Stimulated activated CD4-positive, alpha-beta T cell treated with anti-CD3 and anti-CD28 coated beads, Interleukin-4, amount 100 ng/mL, for 4 hours (primary cell): ENCODE measurements around the gene ZNF318.
A peak's percentile ranks its signal among the peaks of the same experiment; 100 is the strongest.
"Not testable (repeated sequence)": the region's sequence is repeated elsewhere in the genome, so short reads cannot be mapped to it uniquely, and the experiment has no call there.

Source experiments
- DNase-seq, 2 experiments: peaks; one replicate each; pipeline ENCODE4 v3.0.0-alpha.2; 2020

ZNF318 gene

DNA sequence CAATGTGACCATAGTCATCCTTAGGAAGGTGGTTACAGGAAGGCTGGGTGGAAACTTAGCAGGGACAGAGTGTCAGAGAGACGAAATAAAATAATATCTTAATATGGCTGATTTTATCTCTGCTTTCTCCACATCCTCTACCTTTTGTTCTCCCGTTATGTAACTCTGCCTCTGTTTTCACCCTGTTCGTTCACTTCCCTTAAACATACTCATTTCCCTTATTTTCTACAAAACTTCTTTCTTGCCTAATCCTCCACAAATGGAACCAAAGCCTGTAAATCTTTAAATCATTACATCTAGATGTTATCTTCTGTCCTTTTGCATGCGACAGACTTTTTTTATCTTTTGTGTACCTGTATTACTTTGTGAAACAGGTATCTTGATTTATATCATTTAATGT lies 37.6 kb downstream of the ZNF318 start:
- no peak for DNase-seq

DNA sequence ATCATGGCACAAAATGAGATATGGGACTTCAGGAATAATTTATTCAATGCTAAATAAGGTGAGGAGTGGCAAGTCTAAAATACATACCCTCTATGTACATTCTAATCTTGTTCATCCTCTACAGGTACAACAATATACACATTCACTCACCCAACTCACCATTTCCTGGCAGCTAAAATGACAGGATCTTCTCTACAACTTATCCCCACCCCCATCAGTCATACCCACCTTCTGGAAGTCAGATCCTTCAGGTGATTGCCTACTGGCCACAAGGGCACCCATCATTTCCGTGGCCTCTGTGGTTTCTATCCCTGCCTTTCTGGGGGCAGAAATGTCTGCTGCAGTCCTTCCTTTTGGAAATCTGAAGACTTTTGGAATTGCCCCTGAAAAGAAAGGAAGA lies 38.0 kb downstream of the ZNF318 start:
- DNase-seq: no peak

DNA sequence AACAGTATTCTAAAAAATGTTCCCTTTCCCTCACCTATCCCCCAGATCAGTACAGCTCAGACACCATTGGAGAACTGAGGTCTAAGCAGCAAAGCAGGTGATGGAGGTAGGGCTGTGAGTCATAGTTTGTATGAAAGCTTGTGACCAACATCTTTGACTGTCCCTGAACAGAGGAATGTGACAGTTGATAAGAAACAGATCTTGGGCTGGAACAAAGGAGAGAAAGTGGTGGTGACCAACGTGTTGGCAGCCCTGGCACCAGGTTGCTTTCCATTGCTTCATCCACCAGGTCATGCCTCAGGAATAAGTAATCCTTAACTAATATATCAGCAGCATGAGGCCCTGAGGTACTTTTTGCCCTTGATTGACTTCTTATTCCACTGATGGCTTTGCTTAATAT lies 40.9 kb downstream of the ZNF318 start:
- no peak for DNase-seq

DNA sequence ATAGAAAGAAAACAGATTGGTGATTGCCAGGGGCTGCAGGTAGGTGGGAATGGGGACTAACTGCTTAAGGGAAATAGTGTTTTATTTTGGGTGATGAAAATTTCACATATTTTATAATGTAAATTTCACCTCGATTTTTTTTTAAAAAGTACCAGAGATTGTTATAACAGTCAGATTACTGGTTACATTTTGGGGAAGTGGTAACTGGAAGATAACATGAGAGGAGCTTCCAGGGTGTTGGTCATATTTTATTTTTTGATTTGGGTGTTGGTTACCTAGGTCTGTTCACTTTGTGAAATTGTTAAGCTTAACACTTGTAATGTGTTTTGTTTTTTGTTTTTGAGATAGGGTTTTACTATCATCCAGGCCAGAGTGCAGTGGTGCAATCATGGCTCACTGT lies 43.6 kb downstream of the ZNF318 start:
- no peak for DNase-seq

DNA sequence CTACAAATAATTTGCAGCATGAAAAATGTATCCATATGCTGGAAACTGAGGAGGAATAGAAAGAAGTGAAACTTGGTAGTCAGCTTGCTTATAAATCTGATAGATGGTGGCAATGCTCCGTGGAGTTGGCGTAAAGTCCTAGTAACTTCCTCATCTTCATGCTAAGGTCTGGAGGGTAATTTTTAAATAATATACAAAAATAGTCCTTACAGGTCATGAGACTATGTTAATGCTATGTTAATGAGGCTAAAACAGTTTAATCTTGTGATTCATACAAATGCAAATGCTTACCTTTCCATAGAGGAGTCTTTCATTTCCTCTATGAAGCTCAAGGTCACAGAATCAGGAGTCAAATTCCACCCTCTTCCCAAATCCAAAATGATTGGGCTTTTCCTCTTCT lies 51.4 kb downstream of the ZNF318 start:
- DNase-seq: no peak

DNA sequence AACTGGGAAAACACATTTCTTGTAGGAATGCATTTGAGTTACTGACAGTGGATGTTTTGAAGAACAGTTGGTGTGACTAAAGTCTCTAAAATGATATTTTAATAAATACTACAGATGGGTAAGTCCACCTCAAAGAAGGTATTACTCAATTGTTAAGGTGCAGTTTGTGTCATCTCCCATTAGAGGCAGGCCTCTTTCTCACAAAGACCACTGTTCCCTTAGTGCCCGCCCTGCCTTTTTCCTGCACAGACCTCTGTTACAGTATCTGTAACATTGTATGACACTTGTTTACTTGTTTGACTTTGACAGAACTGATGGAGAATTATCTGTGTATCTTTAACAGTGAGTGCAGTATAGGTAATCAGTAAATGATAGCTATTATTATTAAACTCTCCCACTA lies 55.6 kb downstream of the ZNF318 start:
- no peak for DNase-seq

DNA sequence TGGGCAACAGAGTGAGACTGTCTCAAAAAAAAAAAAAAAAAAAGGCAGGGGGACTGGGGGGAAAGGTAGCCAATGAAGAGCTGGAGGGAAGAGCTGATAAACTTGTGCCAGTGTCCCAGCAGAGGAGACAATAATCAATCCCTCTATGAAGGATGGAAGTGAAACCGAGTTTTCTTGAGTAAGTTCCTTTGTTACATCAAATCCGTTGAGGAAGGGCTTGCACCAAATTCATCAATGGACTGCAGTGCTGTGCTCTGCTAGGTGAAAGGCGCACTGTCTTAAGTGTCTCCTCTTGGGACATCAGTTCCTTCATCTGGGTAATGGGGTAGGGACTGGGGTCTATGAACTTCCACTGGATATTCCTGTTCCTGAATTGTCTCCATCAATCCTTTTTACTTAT lies 57.8 kb downstream of the ZNF318 start:
- DNase-seq: no peak

DNA sequence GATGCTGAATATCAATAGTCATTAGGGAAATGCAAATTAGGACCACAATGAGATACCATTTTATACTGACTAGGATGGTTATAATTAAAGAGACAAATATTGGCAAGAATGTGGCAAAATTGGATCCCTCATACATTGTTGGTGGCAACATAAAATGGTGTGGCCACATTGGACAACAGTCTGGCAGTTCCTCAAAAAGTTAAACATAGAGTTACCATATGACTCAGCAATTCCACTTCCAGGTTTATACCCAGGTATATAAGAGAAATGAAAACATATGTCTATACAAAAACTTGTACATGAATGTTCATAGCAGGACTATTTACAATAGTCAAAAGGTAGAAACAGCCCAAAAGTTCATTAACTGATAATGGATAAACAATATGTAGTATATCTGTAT lies 58.8 kb downstream of the ZNF318 start:
- DNase-seq: no peak

DNA sequence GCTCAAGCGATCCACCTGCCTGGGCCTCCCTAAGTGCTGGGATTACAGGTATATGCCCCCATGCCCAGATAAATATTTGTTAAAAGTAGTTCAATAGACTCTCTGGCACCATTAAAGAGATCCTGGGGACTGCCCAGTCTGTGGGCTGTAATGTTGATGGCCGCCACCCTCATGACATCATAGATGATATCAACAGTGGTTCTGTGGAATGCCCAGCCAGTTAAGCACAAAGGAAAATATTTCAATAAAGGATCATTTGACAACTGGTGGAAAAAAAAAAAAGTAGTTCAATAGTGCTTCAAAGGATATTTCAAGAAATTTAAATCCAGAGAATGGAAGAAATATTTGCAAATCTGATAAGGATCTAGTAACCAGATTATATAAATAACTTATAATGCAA lies 59.3 kb downstream of the ZNF318 start:
- no peak for DNase-seq

DNA sequence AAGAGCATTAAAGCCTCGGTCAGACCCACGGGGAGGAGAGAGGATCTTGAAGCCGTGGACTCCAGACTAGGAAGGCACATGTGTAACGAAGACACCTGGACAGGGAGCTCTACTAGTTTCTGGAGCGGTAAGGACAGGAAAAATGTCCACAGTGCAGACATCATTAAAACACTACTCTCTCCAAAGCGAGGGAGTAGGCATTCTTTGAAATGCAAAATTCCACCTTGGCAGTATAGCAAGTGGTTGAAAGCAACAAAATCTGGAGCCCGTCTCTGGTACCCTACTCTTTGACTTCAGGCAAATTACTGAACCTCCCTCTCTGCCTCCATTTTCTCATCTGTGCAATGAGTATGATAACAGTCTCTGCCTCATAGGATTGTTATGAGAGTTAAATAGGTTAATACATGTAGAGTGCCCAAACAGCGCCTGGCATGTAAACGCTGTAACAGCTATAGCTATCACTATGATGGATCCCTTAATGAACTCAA lies 60.4 kb downstream of the ZNF318 start:
- no peak for DNase-seq

DNA sequence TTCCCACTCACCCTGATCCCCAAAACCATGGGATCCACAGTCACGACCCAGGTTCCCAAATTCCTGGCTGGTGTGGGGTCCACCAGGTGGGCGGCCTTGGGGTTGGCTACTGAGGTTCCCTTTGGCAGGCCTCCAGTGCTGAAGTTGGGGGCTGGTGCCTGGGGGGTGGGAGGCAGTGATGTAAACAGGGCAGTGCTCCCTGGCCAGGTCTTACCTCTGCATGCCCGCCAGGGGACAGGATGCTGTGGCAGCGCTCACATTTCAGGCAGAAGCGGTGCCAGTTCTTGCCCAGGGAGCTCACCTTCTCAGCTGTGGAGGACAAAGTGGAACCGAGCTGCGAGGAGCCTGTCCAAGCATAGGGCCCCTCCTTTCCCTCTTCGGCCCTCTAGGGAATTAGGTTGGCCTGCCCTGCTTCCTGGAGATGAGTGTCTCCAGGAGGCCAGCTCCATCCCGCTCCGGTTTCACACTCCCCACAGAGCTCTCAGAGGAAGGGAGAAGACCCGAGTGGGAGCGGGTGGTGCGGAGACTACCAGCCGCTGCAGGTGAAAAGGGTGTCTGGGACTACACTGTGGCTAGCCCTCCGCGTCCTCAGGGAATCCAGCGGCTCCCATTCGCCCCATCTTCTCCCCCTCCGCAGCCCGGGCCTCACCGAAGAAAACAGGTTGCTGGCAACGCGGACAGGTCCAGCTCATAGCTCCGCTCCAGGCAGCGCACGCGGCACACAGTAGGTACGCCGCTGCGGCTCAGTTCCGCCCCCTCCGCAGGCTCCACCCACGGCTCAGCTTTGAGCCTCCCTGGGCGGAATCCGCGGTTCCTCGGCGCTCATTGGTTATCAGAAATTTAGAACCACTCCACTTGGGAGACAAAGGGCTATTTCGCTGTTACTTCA lies 61.1 kb downstream of the ZNF318 start, which contains the start of gene CRIP3:
TSS of gene CRIP3 (minus strand) at position 726 of the 889 bp plus-strand sequence. CDS start at position 692, 34 bp downstream.
- peak; percentile 42 to 46 for DNase-seq

DNA sequence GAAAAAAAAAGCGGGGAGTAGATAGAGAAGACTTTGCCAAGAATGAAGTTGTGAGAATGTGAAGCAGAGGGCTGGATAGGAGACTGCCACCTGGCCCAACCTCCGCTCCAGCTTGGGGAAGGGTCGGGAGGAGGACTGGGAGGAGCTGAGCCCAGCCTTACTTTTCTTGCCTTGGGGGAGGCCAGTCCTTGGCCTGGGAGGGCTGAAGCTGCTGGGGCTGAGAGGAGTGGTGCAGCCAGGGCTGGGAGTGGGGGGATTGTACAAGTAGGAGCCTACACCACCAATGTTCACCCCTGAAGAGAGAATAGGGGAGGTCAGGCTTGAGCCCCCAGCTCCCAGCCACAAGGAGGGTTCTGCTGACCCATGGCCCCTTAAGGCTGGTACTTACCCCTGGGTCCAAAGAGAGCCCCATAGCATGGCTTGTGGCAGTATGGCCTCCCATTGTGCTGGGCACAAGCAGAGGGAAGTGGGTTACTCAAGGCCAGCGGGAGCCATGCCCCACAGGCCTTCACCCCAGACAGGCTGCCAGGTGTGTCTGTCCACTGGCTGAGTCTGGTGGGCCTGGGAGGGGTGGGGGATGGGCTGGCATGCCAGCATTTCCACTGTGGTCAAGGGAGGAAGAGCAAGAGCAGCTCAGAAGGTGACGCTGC lies 61.9 kb downstream of the ZNF318 start:
- no peak for DNase-seq

DNA sequence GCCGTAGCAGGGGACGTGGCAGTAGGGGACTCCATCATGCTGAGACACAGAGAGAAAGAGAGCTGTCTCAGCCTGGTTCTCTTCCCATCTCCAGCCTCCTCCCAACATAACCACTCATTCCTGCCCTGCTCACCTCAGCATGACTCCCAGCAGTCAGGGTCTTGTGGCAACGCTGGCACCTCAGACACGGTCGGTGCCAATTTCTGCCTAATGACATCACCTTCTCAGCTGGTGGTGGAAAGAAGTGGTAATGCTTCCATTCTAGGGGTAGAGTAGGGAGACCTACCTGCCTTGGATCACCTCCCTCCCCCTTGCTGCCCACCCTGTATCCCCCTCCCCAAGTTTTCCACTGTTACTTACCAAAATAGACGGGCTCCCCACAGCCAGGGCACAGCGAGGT lies 63.4 kb downstream of the ZNF318 start:
- DNase-seq: no peak

DNA sequence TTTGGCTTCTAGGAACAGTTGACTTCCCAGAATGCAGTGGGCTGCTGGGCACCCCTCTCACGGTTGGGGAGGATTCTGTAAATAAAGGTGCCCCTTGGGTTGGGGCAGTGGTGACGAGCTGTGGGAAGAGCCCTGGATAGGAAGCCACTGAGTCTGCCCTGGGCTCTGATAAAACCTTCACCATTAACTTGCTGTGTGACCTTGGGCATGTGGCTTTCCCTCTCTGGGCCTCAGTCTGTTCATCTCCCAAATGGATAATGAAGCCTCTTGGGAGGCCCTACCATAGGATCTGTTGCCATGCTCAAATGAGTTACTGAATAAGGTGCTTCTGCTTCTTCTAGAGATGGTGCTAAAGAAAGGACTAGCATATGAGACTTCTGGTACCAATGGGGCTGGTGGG lies 64.6 kb downstream of the ZNF318 start:
- no peak for DNase-seq

DNA sequence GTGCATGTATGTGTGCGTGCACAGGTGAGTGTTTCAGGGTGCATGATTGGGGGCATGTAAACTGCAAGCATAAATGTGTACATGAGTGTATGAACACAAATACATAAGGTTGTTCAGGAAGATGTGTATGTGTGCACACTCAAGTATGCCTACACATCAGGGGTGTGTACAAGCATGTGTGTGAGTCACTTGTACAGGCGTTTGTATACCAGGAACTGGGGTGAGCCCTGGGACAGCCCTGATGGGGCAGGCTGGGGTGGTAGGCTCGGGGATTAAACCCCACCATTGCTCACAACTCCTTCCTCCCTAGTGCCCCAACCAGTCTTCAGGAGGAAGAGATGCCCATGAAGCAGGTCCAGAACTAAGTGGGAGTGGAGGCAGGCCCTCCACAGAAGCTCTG lies 65.1 kb downstream of the ZNF318 start:
- no peak for DNase-seq

DNA sequence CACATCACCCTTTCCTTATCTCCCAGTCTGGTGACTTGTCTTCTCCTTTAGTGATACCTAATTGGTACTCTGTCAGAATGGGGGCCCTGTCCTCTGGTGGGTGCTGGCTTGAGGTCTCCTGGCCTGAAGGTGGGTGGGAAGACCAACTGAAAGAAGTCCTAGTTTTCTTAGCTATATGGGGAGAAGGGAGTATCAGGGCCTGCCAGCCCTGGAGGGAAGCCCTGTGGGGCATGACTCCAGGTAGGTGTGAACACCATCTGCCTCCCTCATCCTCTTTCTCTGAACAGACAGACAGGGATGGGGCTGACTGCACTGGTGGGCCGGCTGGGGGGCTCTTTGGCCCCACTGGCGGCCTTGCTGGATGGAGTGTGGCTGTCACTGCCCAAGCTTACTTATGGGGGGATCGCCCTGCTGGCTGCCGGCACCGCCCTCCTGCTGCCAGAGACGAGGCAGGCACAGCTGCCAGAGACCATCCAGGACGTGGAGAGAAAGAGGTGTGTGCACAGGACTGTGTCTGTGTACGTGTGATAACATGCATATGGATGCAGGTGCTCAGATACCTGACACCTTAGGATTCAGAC lies 65.6 kb downstream of the ZNF318 start:
- DNase-seq: no peak

DNA sequence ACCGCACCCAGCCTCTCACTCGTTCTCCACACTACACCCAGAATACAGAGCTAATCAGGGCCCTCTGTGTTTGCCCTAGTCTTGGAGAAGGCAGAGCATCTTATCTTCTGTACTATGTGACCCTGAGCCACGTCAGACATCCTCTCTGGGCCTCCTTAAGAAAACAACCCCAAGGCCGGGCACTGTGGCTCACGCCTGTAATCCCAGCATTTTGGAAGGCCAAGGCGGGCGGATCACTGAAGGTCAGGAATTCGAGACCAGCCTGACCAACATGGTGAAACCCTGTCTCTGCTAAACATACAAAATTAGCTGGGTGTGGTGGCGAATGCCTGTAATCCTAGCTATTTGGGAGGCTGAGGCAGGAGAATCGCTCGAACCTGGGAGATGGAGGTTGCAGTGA lies 66.4 kb downstream of the ZNF318 start:
- DNase-seq: not testable (repeated sequence)

DNA sequence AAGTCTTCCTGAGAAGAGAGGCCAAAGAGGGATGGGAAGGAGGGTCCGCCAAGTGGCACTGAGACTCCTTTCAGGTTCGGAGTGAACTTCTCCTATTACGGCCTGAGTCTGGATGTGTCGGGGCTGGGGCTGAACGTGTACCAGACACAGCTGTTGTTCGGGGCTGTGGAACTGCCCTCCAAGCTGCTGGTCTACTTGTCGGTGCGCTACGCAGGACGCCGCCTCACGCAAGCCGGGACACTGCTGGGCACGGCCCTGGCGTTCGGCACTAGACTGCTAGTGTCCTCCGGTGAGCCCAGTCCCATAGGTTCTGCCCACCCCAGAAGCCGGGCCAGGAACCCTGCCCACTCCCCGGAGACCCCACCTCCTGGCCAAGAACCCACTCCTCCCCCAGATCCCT lies 67.3 kb downstream of the ZNF318 start:
- DNase-seq: no peak

DNA sequence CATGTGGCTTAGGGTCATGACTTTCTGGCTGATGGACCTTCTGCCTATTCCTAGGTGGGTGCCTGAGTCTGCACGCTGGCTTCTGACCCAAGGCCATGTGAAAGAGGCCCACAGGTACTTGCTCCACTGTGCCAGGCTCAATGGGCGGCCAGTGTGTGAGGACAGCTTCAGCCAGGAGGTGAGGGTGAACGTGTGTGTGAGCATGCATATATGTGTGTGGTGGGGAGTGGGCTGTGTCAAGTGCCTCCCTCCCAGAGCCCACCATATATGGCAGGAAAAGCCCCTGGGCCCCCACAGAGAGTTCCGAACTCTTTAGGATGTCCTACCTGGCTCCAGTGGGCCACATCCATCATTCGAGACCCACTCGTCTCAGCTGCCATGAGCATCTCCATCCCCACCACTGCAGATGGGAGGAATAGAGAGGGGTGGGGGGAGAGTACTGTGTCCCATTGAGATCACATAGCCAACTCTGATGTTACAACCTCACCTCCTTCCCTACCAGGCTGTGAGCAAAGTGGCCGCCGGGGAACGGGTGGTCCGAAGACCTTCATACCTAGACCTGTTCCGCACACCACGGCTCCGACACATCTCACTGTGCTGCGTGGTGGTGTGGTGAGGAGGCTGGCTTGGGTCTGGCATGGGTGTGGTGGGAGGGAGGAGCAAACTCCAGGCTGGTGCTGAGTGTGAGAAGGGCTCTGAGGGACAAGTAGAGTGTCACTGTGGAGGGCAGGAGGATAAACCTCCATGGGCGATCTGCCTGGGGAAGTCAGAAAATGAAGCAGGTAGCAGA lies 68.2 kb downstream of the ZNF318 start:
- DNase-seq: no peak

DNA sequence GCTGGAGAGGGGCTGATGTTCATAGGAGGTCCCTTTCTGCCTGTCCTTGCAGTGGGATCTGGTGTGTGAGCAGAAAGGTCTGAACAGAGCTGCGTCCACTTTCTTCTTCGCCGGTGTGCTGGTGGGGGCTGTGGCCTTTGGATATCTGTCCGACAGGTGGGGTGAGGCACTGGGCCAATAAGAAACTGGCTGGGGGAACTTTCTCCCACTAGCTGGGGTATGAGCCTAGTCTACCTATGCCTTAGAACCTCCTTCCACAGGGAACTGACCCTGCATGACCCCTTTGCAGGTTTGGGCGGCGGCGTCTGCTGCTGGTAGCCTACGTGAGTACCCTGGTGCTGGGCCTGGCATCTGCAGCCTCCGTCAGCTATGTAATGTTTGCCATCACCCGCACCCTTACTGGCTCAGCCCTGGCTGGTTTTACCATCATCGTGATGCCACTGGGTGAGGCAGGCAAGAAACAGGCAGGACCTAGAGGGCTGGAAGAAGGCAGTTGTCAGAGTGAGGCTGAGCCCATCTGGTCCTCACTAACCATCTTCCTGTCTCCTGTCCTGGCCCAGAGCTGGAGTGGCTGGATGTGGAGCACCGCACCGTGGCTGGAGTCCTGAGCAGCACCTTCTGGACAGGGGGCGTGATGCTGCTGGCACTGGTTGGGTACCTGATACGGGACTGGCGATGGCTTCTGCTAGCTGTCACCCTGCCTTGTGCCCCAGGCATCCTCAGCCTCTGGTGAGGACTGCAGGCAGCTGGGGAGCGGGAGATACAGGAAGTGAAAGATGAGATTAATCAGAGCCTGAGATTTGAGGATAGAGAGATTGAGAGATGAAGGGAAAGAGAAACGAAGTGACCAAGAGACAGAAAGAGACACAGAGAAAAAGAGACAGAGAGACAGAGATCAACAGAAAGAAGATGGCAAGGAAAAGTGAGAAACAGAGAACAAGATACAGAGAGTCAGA lies 69.8 kb downstream of the ZNF318 start:
- DNase-seq: no peak

DNA sequence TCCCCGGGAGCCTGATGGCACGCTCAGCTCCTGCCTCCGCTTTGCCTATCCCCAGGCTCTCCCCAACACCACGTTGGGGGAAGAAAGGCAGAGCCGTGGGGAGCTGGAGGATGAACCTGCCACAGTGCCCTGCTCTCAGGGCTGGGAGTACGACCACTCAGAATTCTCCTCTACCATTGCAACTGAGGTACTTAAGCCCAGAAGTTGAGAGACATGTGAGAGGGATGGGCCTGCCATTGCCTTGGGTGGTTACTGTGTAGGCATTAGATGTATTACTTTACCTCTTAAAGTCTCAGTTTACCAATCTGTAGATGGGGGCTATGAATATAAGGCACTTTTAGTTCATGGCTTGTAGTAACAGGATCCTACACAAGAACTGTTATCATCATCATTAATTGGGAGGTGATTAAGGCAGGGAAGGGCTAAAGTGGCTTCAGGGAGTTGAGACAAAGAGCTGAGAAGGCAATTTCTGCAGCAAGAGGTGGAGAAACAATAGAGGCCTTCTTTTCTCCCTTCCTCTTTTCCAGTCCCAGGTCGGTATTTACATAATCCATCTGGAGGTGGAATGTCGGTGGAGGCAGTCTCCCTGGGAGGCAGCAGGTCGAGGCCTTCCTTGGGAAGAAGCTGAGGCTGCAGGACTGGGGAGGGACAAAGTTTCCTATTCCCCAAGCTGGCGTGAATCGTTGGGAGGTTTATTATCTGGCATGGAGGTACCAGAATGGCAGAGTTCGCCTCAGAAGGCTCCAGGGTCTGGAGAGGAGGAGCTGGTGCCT lies 70.7 kb downstream of the ZNF318 start:
- DNase-seq: no peak
